Suppressor macrophage treated with lipopolysaccharide for 1 hour (primary cell): ENCODE data around the gene OR13C8.

Source experiments
- DNase-seq, 3 donors: peaks; one replicate each; pipeline ENCODE4 v3.0.0-alpha.2; 2020 to 2022

Gene OR13C8

GRCh38 chr9:104618104-104618503 lies 49.1 kb downstream of the OR13C8 start, which contains the start of gene OR13C9:
Gene OR13C9, minus strand, starts transcription at chr9:104618204. Its CDS starts 0 bp downstream, at chr9:104618204.
- no peak for DNase-seq
